ENCODE results near the gene PSTPIP1.

Gene PSTPIP1

DNA sequence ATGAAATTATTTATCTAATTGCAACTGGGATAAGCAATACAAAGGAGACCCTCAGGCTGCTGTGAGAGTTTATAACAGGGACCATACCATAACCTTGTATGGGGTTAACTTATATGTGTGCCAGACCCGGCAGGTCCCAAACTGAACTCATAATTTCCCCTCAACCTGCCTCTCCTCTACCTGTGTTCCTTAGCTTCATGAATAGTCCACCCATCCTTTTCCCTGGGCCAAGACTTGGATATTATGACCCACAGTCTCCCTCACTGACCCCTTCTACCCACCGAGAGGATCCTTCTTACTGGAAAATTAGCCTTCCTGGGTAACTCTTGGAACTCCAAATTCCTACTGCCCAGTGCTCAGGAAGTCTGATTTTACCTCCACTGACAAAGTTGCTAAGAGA is 79.4 kb downstream of the PSTPIP1 start:
- Histone ChIP-seq H3K4me1 (ENCODE audit: control insufficient read depth, insufficient read depth, low read length) (peaks cover 6% of the 10 kb centered on the region), H3K27me3 (ENCODE audit: control insufficient read depth, insufficient read depth, low read length, poor library complexity, severe bottlenecking) (no peaks in the 10 kb centered on the region), H3K27ac (ENCODE audit: insufficient read depth, low read depth, low read length, poor library complexity, severe bottlenecking) (no peak overlapping the region), H3K9me3 (ENCODE audit: control insufficient read depth, low read length) (no peaks in the 10 kb centered on the region), H3K36me3 (ENCODE audit: control insufficient read depth, insufficient read depth, low read length) (no peaks in the 10 kb centered on the region), H3K4me3 (ENCODE audit: insufficient read depth, low read depth, low read length) (no peak overlapping the region)
- WGBS, 2 experiments = 91% methylated on average over 2 of the region's 2 CpGs

DNA sequence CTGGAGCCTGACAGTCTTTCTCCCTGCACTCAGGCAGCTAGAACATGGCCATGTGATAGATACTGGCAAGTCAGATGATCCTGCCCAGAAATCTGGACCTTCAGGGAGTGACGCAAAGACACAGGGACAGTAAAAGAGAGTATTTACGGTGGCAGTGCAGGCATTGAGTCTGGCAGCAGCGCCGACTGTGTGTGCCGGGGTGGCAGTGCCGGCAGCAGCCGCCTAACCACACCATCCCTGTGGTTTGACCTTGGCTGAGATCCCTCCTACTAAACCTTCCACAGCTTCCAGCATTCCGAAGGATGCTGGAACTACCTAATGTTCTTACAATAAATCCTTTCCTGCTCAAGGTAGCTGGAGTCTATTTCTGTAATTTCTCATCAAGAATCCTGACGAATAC is 80.6 kb downstream of the PSTPIP1 start:
- Histone ChIP-seq H3K27me3 (ENCODE audit: control insufficient read depth, insufficient read depth, low read length, poor library complexity, severe bottlenecking) (no peaks in the 10 kb centered on the region), H3K4me3 (ENCODE audit: insufficient read depth, low read depth, low read length) (no peak overlapping the region), H3K27ac (ENCODE audit: insufficient read depth, low read depth, low read length, poor library complexity, severe bottlenecking) (no peak overlapping the region), H3K9me3 (ENCODE audit: control insufficient read depth, low read length) (no peaks in the 10 kb centered on the region), H3K36me3 (ENCODE audit: control insufficient read depth, insufficient read depth, low read length) (no peaks in the 10 kb centered on the region), H3K4me1 (ENCODE audit: control insufficient read depth, insufficient read depth, low read length) (no peaks in the 10 kb centered on the region)
- WGBS, 2 experiments = 88 to 90% methylated on average over 8 to 9 of the region's 9 CpGs

DNA sequence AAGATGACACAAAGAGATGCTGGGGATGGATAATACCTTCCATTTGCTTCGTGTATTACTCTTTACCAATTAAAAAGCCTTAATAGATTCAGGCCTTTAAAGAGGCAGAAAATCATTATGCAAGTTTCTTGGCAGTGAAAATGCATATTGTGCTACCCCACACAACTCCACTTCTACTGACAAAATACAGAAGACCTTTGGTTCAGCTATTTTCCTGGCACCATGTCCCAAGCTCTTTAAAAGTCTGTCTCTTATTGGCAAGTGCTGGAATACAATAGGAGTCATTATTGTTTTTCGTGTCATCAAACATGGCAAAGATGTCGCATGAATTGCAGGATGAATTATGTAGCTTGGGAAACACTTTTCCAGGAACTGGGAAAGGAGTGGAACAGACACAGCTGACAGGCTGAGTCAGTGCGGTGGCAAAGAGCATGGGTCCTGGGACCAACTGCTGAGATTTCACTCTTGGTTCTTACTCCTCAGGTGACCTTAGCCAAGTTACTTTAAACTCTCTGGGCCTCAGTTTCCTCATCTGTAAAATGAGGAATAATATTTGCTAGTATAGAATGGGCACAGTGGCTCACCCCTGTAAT is 81.5 kb downstream of the PSTPIP1 start:
- H3K4me1 ChIP-seq (ENCODE audit: control insufficient read depth, insufficient read depth, low read length) = no peaks in the 10 kb centered on the region
- no peaks in the 10 kb centered on the region for H3K36me3 ChIP-seq (ENCODE audit: control insufficient read depth, insufficient read depth, low read length)
- H3K9me3 ChIP-seq (ENCODE audit: control insufficient read depth, low read length) = no peaks in the 10 kb centered on the region
- H3K4me3 ChIP-seq (ENCODE audit: insufficient read depth, low read depth, low read length) = no peak overlapping the region
- WGBS, 2 experiments = 90 to 96% methylated on average over 4 of the region's 4 CpGs
- H3K27ac ChIP-seq (ENCODE audit: insufficient read depth, low read depth, low read length, poor library complexity, severe bottlenecking) = no peak overlapping the region
- H3K27me3 ChIP-seq (ENCODE audit: control insufficient read depth, insufficient read depth, low read length, poor library complexity, severe bottlenecking) = no peaks in the 10 kb centered on the region

DNA sequence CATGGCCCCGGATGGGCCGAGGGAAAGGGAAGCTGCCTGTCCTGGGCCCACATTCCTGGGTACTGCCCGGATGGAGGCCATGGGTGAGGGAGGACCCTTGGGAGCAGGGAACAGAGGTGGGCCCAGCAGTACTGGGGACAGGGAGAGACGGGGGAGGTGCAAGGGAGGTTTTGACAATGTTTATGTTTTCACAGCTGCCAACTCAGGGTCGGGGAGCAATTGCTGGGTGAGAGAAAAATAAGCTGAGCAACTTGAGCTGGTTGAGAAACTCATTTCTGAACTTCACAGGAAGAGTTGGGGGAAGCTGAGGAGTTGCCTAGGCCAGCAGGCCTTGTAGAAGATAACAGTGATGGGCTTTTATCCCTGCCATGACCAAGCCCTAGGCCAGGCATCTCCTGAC is 87.0 kb downstream of the PSTPIP1 start:
- H3K36me3 ChIP-seq (ENCODE audit: control insufficient read depth, insufficient read depth, low read length) = no peaks in the 10 kb centered on the region
- H3K4me3 ChIP-seq (ENCODE audit: insufficient read depth, low read depth, low read length) = no peak overlapping the region
- no peaks in the 10 kb centered on the region for H3K9me3 ChIP-seq (ENCODE audit: control insufficient read depth, low read length)
- no peaks in the 10 kb centered on the region for H3K27me3 ChIP-seq (ENCODE audit: control insufficient read depth, insufficient read depth, low read length, poor library complexity, severe bottlenecking)
- peaks cover 6% of the 10 kb centered on the region for H3K4me1 ChIP-seq (ENCODE audit: control insufficient read depth, insufficient read depth, low read length)
- WGBS, 2 experiments = 90 to 91% methylated on average over 5 of the region's 5 CpGs
- H3K27ac ChIP-seq (ENCODE audit: insufficient read depth, low read depth, low read length, poor library complexity, severe bottlenecking) = no peak overlapping the region

DNA sequence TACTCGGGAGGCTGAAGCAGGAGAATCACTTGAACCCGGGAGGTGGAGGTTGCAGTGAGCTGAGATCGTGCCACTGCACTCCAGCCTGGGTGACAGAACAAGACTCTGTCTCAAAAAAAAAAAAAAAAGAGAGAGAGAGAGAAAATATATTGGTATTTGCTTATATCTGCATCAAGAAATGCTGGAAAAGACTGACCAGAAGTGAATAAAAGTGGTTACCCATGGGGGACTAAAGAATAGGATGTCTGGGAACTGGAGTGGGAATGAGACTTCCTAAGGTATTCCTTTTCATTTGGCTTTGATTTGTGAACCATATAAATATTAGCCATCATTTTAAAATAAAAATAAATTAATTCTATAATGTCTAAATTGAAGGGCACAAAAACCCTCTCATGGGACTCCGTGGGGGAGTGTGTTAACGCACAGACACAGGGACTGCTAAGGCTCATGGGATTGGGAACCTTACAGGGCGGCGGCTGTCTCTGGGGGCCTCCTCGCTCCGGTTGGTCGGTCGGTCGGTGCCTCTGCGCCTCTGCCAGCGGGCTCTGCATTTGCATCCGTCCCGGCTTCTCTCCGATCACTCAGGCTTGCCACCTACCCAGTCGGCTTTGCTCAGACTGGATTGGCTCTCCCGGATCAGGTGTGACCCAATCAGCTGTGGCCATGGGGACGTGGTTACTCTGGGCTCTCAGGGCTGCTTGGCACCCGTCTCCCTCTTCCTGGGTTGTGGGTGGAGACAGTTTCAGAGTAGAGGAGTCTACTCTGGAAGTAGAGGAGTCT is 88.6 kb downstream of the PSTPIP1 start:
- Histone ChIP-seq H3K9me3 (ENCODE audit: control insufficient read depth, low read length) (no peaks in the 10 kb centered on the region), H3K4me3 (ENCODE audit: insufficient read depth, low read depth, low read length) (no peak overlapping the region), H3K27me3 (ENCODE audit: control insufficient read depth, insufficient read depth, low read length, poor library complexity, severe bottlenecking) (no peaks in the 10 kb centered on the region), H3K4me1 (ENCODE audit: control insufficient read depth, insufficient read depth, low read length) (peaks cover 6% of the 10 kb centered on the region), H3K27ac (ENCODE audit: insufficient read depth, low read depth, low read length, poor library complexity, severe bottlenecking) (no peak overlapping the region), H3K36me3 (ENCODE audit: control insufficient read depth, insufficient read depth, low read length) (no peaks in the 10 kb centered on the region)
- 27 to 29% methylated on average over 21 of the region's 21 CpGs for WGBS, 2 experiments

DNA sequence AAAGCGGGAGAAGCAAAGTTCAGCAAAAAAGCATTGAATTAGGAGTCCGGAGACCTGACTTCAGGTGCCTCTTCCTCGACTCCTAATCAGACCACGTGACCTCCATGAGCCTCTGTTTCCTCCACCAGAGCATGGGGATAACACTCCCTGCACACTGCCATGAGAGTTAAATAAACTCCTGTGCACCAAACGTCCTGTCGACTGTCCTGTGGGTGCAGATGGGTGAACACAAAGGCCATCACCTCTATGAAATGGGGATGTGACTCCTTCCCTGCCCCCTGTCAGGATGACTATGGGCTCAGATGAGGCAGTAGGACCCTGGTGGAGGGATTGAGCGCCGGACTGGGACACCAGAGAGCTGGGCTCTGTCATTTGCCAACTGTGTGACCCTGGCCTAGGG is 89.5 kb downstream of the PSTPIP1 start:
- Histone ChIP-seq H3K36me3 (ENCODE audit: control insufficient read depth, insufficient read depth, low read length) (no peaks in the 10 kb centered on the region), H3K9me3 (ENCODE audit: control insufficient read depth, low read length) (no peaks in the 10 kb centered on the region), H3K27me3 (ENCODE audit: control insufficient read depth, insufficient read depth, low read length, poor library complexity, severe bottlenecking) (no peaks in the 10 kb centered on the region), H3K4me3 (ENCODE audit: insufficient read depth, low read depth, low read length) (no peak overlapping the region), H3K27ac (ENCODE audit: insufficient read depth, low read depth, low read length, poor library complexity, severe bottlenecking) (no peak overlapping the region), H3K4me1 (ENCODE audit: control insufficient read depth, insufficient read depth, low read length) (peaks cover 6% of the 10 kb centered on the region)
- WGBS, 2 experiments = 96% methylated on average over 8 of the region's 8 CpGs

DNA sequence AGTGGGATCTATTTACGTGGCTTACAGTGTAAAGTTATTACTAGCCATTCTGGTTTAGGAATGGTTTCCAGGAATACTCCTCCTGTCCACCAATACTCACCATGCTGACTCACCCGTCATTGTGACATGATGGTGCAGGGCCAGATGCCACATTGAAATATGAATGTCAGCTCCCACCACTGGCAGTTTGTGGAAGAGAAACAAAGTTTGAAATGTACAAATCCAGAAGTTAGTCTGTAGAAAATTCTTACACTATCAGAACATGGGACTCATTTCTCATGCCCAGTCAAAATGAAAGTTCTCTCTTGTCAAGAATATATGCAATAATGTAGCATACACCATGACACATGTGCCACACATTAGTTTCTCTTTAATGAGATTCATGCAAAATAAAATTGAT is 90.4 kb downstream of the PSTPIP1 start:
- H3K27me3 ChIP-seq (ENCODE audit: control insufficient read depth, insufficient read depth, low read length, poor library complexity, severe bottlenecking) = no peaks in the 10 kb centered on the region
- H3K4me3 ChIP-seq (ENCODE audit: insufficient read depth, low read depth, low read length) = no peak overlapping the region
- no peaks in the 10 kb centered on the region for H3K9me3 ChIP-seq (ENCODE audit: control insufficient read depth, low read length)
- 47 to 50% methylated on average over 2 of the region's 2 CpGs for WGBS, 2 experiments
- peaks cover 6% of the 10 kb centered on the region for H3K4me1 ChIP-seq (ENCODE audit: control insufficient read depth, insufficient read depth, low read length)
- no peak overlapping the region for H3K27ac ChIP-seq (ENCODE audit: insufficient read depth, low read depth, low read length, poor library complexity, severe bottlenecking)
- H3K36me3 ChIP-seq (ENCODE audit: control insufficient read depth, insufficient read depth, low read length) = no peaks in the 10 kb centered on the region
